Neural progenitor cell (in vitro differentiated cells): ENCODE results near the gene MTTP. TPM values are rescaled to one million over a fixed set of nuclear protein-coding genes. Genes with fewer than 3 reads are reported as not detected.
A peak's percentile ranks its signal among the peaks of the same experiment; 100 is the strongest.

ENCODE experiments used
- DNase-seq: peaks from one replicate; pipeline ENCODE4 v3.0.0-alpha.2; 2016; ENCODE audit warnings: low spot score
- H2AFZ ChIP-seq: fragments of 200-600 bp; sonication (generic); replicated peaks from 2 replicates; pipeline ENCODE4 v1.6.1; 2016; ENCODE audit warnings: antibody characterized with exemption
- H3F3A ChIP-seq: fragments of 200-600 bp; sonication (generic); 2 replicates; pipeline ENCODE4 v1.6.1; 2016; ENCODE audit warnings: antibody characterized with exemption, low read depth
- H3K27ac ChIP-seq: fragments of 200-600 bp; sonication (generic); 2 replicates; pipeline ENCODE4 v1.5.1; 2016; ENCODE audit warnings: mild to moderate bottlenecking
- H3K27me3 ChIP-seq: fragments of 200-600 bp; sonication (generic); 2 replicates; pipeline ENCODE4 v1.6.1; 2016; ENCODE audit warnings: mild to moderate bottlenecking, moderate library complexity
- H3K36me3 ChIP-seq: fragments of 200-600 bp; sonication (generic); 2 replicates; pipeline ENCODE4 v1.5.1; 2016
- H3K4me1 ChIP-seq: fragments of 200-600 bp; sonication (generic); 2 replicates; pipeline ENCODE4 v1.6.1; 2016; ENCODE audit warnings: mixed run types
- H3K4me2 ChIP-seq: fragments of 200-600 bp; sonication (generic); 2 replicates; pipeline ENCODE4 v1.6.1; 2016
- H3K4me3 ChIP-seq: fragments of 200-600 bp; sonication (generic); 2 replicates; pipeline ENCODE4 v1.5.1; 2016
- H3K79me2 ChIP-seq: fragments of 200-600 bp; sonication (generic); 2 replicates; pipeline ENCODE4 v1.6.1; 2016; ENCODE audit warnings: low read depth
- H3K9ac ChIP-seq: fragments of 200-600 bp; sonication (generic); 2 replicates; pipeline ENCODE4 v1.6.1; 2016
- H3K9me3 ChIP-seq: fragments of 200-600 bp; sonication (generic); 2 replicates; pipeline ENCODE4 v1.5.1; 2016; ENCODE audit warnings: low read depth
- H4K20me1 ChIP-seq: fragments of 200-600 bp; sonication (generic); 2 replicates; pipeline ENCODE4 v1.6.1; 2016; ENCODE audit warnings: low read depth
- H3K27ac Mint-ChIP-seq: 3 replicates; pipeline ENCODE4 v1.8.0; 2021; ENCODE audit warnings: mixed read lengths
- H3K27me3 Mint-ChIP-seq: 2 replicates; pipeline ENCODE4 v1.8.0; 2022; ENCODE audit warnings: low read depth, mild to moderate bottlenecking, inconsistent platforms, moderate library complexity, mixed read lengths; ENCODE audit not compliant: insufficient read depth
- H3K36me3 Mint-ChIP-seq: 3 replicates; pipeline ENCODE4 v1.8.0; 2021; ENCODE audit warnings: mixed read lengths
- H3K4me1 Mint-ChIP-seq: 3 replicates; pipeline ENCODE4 v1.8.0; 2021; ENCODE audit warnings: mixed read lengths
- H3K4me3 Mint-ChIP-seq: 3 replicates; pipeline ENCODE4 v1.8.0; 2021; ENCODE audit warnings: mild to moderate bottlenecking, moderate library complexity, mixed read lengths
- H3K9me3 Mint-ChIP-seq: 3 replicates; pipeline ENCODE4 v1.8.0; 2020; ENCODE audit warnings: mixed read lengths
- EZH2 ChIP-seq: fragments of 200-600 bp; sonication (generic); IDR thresholded peaks from 2 replicates; pipeline ENCODE4 v1.6.1; 2017; ENCODE audit warnings: antibody characterized with exemption, mild to moderate bottlenecking, moderate library complexity
- EZH2phosphoT487 ChIP-seq: fragments of 200-600 bp; sonication (generic); IDR thresholded peaks from 2 replicates; pipeline ENCODE4 v1.6.1; 2017; ENCODE audit warnings: antibody characterized with exemption
- total RNA-seq: library from RNA; depleted of rRNA; stranded (reverse); fragments of >200 nt; gene quantifications from 2 replicates; pipeline ENCODE4 v1.2.3, GENCODE V29; 2015; ENCODE audit warnings: low replicate concordance
- TF ChIP-seq, protein P1 (sequence below): fragments of 200-600 bp; sonication (generic); IDR thresholded peaks from 2 replicates; pipeline ENCODE4 v1.5.1; 2017; ENCODE audit warnings: antibody characterized with exemption, mild to moderate bottlenecking

MTTP gene
- total RNA-seq, 1 donor from 2014 or later: 4.4 TPM

DNA sequence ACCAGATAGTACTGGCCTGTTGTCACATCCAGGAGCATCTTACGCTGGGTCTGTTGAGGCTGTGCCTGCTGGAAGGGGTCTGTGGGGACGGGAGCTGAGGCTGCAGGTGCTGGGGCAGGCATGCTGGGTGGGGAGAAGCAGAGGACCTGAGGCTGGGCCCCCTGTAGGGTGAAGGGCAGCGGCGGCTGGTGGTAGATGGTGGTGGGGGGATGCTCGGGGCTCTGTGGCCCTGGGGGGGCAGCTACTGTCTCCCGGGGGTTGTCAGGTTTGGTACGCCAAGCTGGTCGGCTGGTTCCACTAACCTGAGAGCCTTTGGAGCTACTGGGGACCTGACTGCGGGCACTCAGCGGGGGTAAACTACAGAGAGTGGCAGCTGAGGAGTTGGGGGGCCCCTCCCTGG lies 75.2 kb downstream of the MTTP start:
- no peak overlapping the region for H3K4me3 ChIP-seq
- no peak overlapping the region for H3K27ac ChIP-seq
- H3K9ac ChIP-seq: no peak overlapping the region
- no peaks in the 10 kb centered on the region for H3K9me3 ChIP-seq
- no peaks in the 10 kb centered on the region for H4K20me1 ChIP-seq
- no peaks in the 10 kb centered on the region for H3K36me3 ChIP-seq
- Mint-ChIP-seq H3K4me1 (peaks cover 52% of the 10 kb centered on the region), H3K9me3 (no peaks in the 10 kb centered on the region), H3K27me3 (peaks cover 2% of the 10 kb centered on the region), H3K36me3 (no peaks in the 10 kb centered on the region), H3K27ac (no peak overlapping the region), H3K4me3 (no peak overlapping the region)
- no peak for TF ChIP-seq EZH2
- TF ChIP-seq, protein P1, sequence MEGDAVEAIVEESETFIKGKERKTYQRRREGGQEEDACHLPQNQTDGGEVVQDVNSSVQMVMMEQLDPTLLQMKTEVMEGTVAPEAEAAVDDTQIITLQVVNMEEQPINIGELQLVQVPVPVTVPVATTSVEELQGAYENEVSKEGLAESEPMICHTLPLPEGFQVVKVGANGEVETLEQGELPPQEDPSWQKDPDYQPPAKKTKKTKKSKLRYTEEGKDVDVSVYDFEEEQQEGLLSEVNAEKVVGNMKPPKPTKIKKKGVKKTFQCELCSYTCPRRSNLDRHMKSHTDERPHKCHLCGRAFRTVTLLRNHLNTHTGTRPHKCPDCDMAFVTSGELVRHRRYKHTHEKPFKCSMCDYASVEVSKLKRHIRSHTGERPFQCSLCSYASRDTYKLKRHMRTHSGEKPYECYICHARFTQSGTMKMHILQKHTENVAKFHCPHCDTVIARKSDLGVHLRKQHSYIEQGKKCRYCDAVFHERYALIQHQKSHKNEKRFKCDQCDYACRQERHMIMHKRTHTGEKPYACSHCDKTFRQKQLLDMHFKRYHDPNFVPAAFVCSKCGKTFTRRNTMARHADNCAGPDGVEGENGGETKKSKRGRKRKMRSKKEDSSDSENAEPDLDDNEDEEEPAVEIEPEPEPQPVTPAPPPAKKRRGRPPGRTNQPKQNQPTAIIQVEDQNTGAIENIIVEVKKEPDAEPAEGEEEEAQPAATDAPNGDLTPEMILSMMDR: no peak
- no peak for TF ChIP-seq EZH2phosphoT487
- no peaks in the 10 kb centered on the region for H3K79me2 ChIP-seq
- DNase-seq: no peak
- H3K27me3 ChIP-seq: no peaks in the 10 kb centered on the region
- peaks cover 17% of the 10 kb centered on the region for H3K4me1 ChIP-seq
- H3F3A ChIP-seq: peaks cover 3% of the 10 kb centered on the region
- no peak overlapping the region for H3K4me2 ChIP-seq
- H2AFZ ChIP-seq: no peak overlapping the region

DNA sequence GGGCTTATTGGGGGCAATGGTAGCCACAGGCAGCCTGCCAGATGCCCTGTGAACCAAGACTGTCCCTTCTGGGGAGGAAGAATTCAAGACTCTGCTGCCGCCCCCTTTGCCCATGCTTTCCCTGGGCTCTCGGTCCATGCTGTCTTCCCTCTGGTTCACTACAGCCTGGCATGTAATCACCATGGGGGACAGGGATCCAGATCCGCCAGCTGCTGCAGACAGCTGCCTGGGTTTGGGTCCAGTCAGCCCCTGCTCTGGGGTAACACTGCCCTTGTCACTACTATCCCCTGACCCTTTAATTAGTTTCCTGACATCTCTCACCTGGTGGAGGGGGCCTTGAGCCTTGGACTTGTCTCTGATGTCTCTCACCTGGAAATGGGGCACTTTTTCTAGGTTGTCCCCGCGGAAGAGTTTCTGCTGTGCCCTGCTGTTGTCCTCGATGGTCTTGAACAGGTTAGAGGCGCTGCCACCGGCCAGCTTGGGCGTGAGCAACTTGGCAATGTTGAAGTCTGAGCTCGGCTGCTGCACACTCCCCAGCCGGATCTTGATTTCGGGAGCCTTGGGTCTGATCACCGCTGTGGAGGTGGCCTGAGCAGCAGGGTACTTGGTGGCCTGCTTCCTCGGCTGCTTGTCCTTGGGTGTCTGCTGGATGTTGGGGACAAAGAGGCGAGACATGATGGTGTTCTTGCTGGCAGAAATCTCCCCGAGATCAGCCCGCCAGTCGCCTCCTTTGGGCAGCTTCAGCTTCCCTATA lies 76.6 kb downstream of the MTTP start:
- TF ChIP-seq EZH2phosphoT487 (no peak), EZH2 (no peak)
- TF ChIP-seq, protein P1: no peak
- Histone ChIP-seq H3K27ac (no peak overlapping the region), H3K4me2 (no peak overlapping the region), H3K9ac (no peak overlapping the region), H3K79me2 (no peaks in the 10 kb centered on the region), H2AFZ (no peak overlapping the region), H4K20me1 (no peaks in the 10 kb centered on the region), H3K9me3 (no peaks in the 10 kb centered on the region), H3F3A (no peaks in the 10 kb centered on the region), H3K4me1 (peaks cover 3% of the 10 kb centered on the region), H3K36me3 (no peaks in the 10 kb centered on the region), H3K27me3 (no peaks in the 10 kb centered on the region), H3K4me3 (no peak overlapping the region)
- H3K27ac Mint-ChIP-seq: peak overlapping the region; percentile 74
- H3K27me3 Mint-ChIP-seq: peaks cover 2% of the 10 kb centered on the region
- peaks cover 39% of the 10 kb centered on the region for H3K4me1 Mint-ChIP-seq
- H3K9me3 Mint-ChIP-seq: no peaks in the 10 kb centered on the region
- H3K4me3 Mint-ChIP-seq: no peak overlapping the region
- DNase-seq: no peak
- no peaks in the 10 kb centered on the region for H3K36me3 Mint-ChIP-seq

DNA sequence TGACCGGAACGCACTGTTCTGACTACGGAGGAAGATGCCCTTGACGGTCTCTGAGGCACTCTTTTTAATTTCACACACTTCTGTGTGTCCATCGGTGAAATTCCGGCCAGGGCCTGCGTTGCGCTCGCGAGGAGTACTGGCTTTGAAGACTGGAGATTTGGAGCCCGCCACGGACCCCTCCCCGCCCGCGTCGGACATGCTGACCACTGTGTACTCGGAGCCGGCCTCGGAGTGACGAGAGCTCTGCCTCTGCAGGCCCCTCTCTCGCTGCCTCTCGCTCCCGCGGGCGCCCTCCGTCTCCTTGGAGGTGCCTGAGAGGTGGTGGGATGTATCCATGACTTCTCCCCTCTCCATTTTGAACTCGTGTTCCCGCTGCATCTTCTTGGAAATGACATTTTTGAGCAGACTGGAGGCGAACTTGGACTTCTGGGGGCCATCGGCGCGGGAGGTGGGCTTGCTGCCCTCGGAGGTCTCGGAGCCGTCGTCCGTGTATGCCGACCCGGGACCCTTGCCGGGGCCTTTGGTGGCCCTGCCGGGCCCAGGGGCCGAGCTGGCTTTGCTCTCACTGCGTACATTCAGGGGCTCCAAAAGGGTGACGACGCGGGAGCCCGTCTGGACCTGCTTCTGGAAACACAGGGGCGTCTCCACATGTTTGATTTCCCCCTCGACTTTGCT lies 77.3 kb downstream of the MTTP start:
- Histone ChIP-seq H4K20me1 (no peaks in the 10 kb centered on the region), H3K4me2 (no peak overlapping the region), H3K4me3 (no peak overlapping the region), H2AFZ (no peak overlapping the region), H3K9me3 (no peaks in the 10 kb centered on the region), H3K9ac (no peak overlapping the region), H3K4me1 (no peaks in the 10 kb centered on the region), H3K27ac (no peak overlapping the region), H3K27me3 (no peaks in the 10 kb centered on the region), H3F3A (no peaks in the 10 kb centered on the region), H3K36me3 (no peaks in the 10 kb centered on the region), H3K79me2 (no peaks in the 10 kb centered on the region)
- H3K9me3 Mint-ChIP-seq: no peaks in the 10 kb centered on the region
- no peak overlapping the region for H3K4me3 Mint-ChIP-seq
- H3K36me3 Mint-ChIP-seq: no peaks in the 10 kb centered on the region
- peaks cover 2% of the 10 kb centered on the region for H3K27me3 Mint-ChIP-seq
- peaks cover 34% of the 10 kb centered on the region for H3K4me1 Mint-ChIP-seq
- TF ChIP-seq EZH2phosphoT487 (no peak), EZH2 (no peak)
- TF ChIP-seq, protein P1: no peak
- no peak for DNase-seq
- peak overlapping the region; percentile 46 for H3K27ac Mint-ChIP-seq
